GM12878 (cell line): ENCODE data around the gene CCDC201. TPM values are rescaled to one million over a fixed set of nuclear protein-coding genes. Genes with fewer than 3 reads are reported as not detected.

Experiments
- ATAC-seq: fragments of 200-7000 bp; cut with Tn5 transposase; 3 replicates; pipeline ENCODE4 v1.9.1; 2020; ENCODE audit warnings: mild to moderate bottlenecking, moderate library complexity
- BruUV-seq: library from RNA; stranded (reverse); fragments of 400-500 nt; replicated peaks from 2 replicates; lab custom pipeline; 2021; lab: Mats Ljungman, UMichigan
- CTCF ChIA-PET: fragments of 300-600 bp; sonication (Branson Sonifier 250); formaldehyde crosslinking; extraction: SDS; loops from one replicate; lab custom pipeline; 2021; ENCODE audit warnings: inconsistent platforms; lab: Yijun Ruan, JAX
- POLR2A ChIA-PET: fragments of 350-600 bp; formaldehyde crosslinking; extraction: SDS; loops from one replicate; lab custom pipeline; 2021; ENCODE audit warnings: inconsistent platforms; lab: Charles Lee
- RAD21 ChIA-PET: fragments of 300-600 bp; sonication (Branson Sonifier 250); formaldehyde crosslinking; loops from one replicate; lab custom pipeline; 2023; ENCODE audit warnings: antibody characterized with exemption; ENCODE audit not compliant: unreplicated experiment; lab: Charles Lee
- SMC1A ChIA-PET: fragments of 300-600 bp; sonication (Branson Sonifier 250); formaldehyde crosslinking; loops from one replicate; lab custom pipeline; 2023; ENCODE audit not compliant: unreplicated experiment, uncharacterized antibody; lab: Charles Lee
- DNase-seq: peaks from one replicate; pipeline ENCODE4 v3.0.0-alpha.2; 2011; ENCODE audit warnings: low read depth, low spot score
- FAIRE-seq: peaks from 3 replicates; lab custom pipeline; 2011; peaks lifted over from hg19 to GRCh38; lab: Jason Lieb, UNC
- H2AFZ ChIP-seq: 2 replicates; pipeline ENCODE4 v1.6.0; 2011; ENCODE audit warnings: low read depth, low read length, control low read depth; ENCODE audit not compliant: control insufficient read depth
- H3K27ac ChIP-seq: 2 replicates; pipeline ENCODE4 v1.5.1; 2011; ENCODE audit warnings: control low read depth; ENCODE audit not compliant: control insufficient read depth, insufficient read depth
- H3K27me3 ChIP-seq, 2 experiments: replicated peaks in 1 of 2; 2 replicates each; pipeline versions ENCODE4 v1.6.0 to v1.6.1; 2011; ENCODE audit warnings: low read length in 1 of 2; ENCODE audit not compliant: control insufficient read depth in 2 of 2, insufficient read depth in 2 of 2
- H3K36me3 ChIP-seq, 2 experiments: 2 replicates each; pipeline ENCODE4 v1.5.1; 2011; ENCODE audit warnings: low read length in 1 of 2; ENCODE audit not compliant: control insufficient read depth in 2 of 2, insufficient read depth in 2 of 2
- H3K4me1 ChIP-seq: 2 replicates; pipeline ENCODE4 v1.6.1; 2011; ENCODE audit warnings: mild to moderate bottlenecking, low read length, moderate library complexity, mixed read lengths; ENCODE audit not compliant: control insufficient read depth, insufficient read depth
- H3K4me2 ChIP-seq: 2 replicates; pipeline ENCODE4 v1.6.0; 2011; ENCODE audit warnings: control low read depth; ENCODE audit not compliant: control insufficient read depth, insufficient read depth
- H3K4me3 ChIP-seq: fragments of 200-600 bp; sonication (generic); 2 replicates; pipeline ENCODE4 v1.5.1; 2016
- H3K79me2 ChIP-seq: 2 replicates; pipeline ENCODE4 v1.6.0; 2011; ENCODE audit warnings: low read length; ENCODE audit not compliant: control insufficient read depth, insufficient read depth
- H3K9ac ChIP-seq: 2 replicates; pipeline ENCODE4 v1.8.0; 2011; ENCODE audit warnings: low read length, control low read depth, mixed read lengths; ENCODE audit not compliant: control insufficient read depth, insufficient read depth
- H3K9me3 ChIP-seq: replicated peaks from 3 replicates; pipeline ENCODE4 v1.5.1; 2011; ENCODE audit warnings: mild to moderate bottlenecking, low read length; ENCODE audit not compliant: control insufficient read depth, insufficient read depth
- H4K20me1 ChIP-seq: 2 replicates; pipeline ENCODE4 v1.6.0; 2011; ENCODE audit not compliant: control insufficient read depth, insufficient read depth
- ASH2L ChIP-seq: fragments of 300-600, 200-600 bp; sonication (generic); IDR thresholded peaks from 2 replicates; pipeline ENCODE4 v1.6.1; 2017; ENCODE audit warnings: low read depth, mild to moderate bottlenecking, borderline replicate concordance
- CBFB ChIP-seq: IDR thresholded peaks from 2 replicates; pipeline ENCODE4 v1.6.1; 2016; ENCODE audit warnings: antibody characterized with exemption, low read depth
- CHD1 ChIP-seq: IDR thresholded peaks from 2 replicates; pipeline ENCODE4 v1.6.1; 2012; ENCODE audit warnings: low read depth, low read length, improper control_type of control experiment
- ETV6 ChIP-seq, 2 experiments: fragments of 450-650 bp in 1 of 2; IDR thresholded peaks in 1 of 2; conservative IDR thresholded peaks in 1 of 2; 2 replicates each; pipeline ENCODE4 v1.6.1; 2014; ENCODE audit warnings: antibody characterized with exemption in 1 of 2, borderline replicate concordance in 1 of 2, low read depth in 1 of 2, mild to moderate bottlenecking in 1 of 2, moderate library complexity in 1 of 2
- HSF1 ChIP-seq: fragments of 150-350 bp; IDR thresholded peaks from 2 replicates; pipeline ENCODE4 v1.6.1; 2014; ENCODE audit warnings: mild to moderate bottlenecking, low read depth, low read length
- IRF5 ChIP-seq: fragments of 450-650 bp; IDR thresholded peaks from 2 replicates; pipeline ENCODE4 v1.6.1; 2017; ENCODE audit warnings: borderline replicate concordance
- MEF2B ChIP-seq: fragments of 450-650 bp; IDR thresholded peaks from 2 replicates; pipeline ENCODE4 v1.6.1; 2018; ENCODE audit warnings: mild to moderate bottlenecking, moderate library complexity; ENCODE audit not compliant: partially characterized antibody, poor library complexity, severe bottlenecking
- PAX5 ChIP-seq: IDR thresholded peaks from 2 replicates; pipeline ENCODE4 v1.6.1; 2011; ENCODE audit warnings: low read depth, low read length, borderline replicate concordance
- POLR2A ChIP-seq: IDR thresholded peaks from 2 replicates; pipeline ENCODE4 v1.6.1; 2011; ENCODE audit warnings: low read depth, mild to moderate bottlenecking, low read length
- RFX5 ChIP-seq: IDR thresholded peaks from 2 replicates; pipeline ENCODE4 v1.6.1; 2011; ENCODE audit warnings: low read depth, low read length, improper control_type of control experiment
- SUPT20H ChIP-seq: IDR thresholded peaks from 2 replicates; pipeline ENCODE4 v1.6.1; 2011; ENCODE audit warnings: low read depth, mild to moderate bottlenecking, low read length, moderate library complexity, borderline replicate concordance; ENCODE audit not compliant: control insufficient read depth
- WGBS: methylation state at CpG from one replicate; pipeline ENCODE4 v1.1.6; 2016; ENCODE audit warnings: low lambda C conversion rate; ENCODE audit not compliant: insufficient replicate concordance, insufficient coverage; ENCODE audit errors: missing lambda C conversion rate; 5-methylcytosine and 5-hydroxymethylcytosine counted together
- in situ Hi-C: fragments of 300-500 bp; cut with MboI; formaldehyde crosslinking; loops from 9 replicates; pipeline ENCODE4 v1.14.3; 2018; ENCODE audit warnings: mixed read lengths
- intact Hi-C: fragments of 100-400 bp; cut with micrococcal nuclease; formaldehyde crosslinking; loops from one replicate; pipeline ENCODE4 v1.14.2; 2022; ENCODE audit not compliant: unreplicated experiment
- polyA plus RNA-seq, 11 experiments: library from polyadenylated mRNA; depleted of rRNA in 4 of 11; unstranded in 6 of 11; stranded (reverse) in 5 of 11; fragments of >200 nt; fragmentation: Nextera tagmentation in 4 of 11; fragmentation: Illumina TruSeq in 1 of 11; extraction: Ambion mirVana in 4 of 11; extraction: Trizol in 1 of 11; gene quantifications; 1 replicate in 1 of 11; 2 replicates in 10 of 11; pipeline versions ENCODE4 v1.2.1 to v1.2.3, GENCODE V29; 2011 to 2016; ENCODE audit warnings: inconsistent platforms in 2 of 11, missing spikeins in 2 of 11, low read depth in 1 of 11
- total RNA-seq, 4 experiments: library from RNA; depleted of rRNA in 3 of 4; stranded (reverse); fragments of >200 nt in 3 of 4; fragmentation: Illumina TruSeq in 1 of 4; extraction: Trizol in 1 of 4; gene quantifications; 2 replicates each; pipeline versions ENCODE4 v1.2.1 to v1.2.3, GENCODE V29; 2013 to 2021
- TF ChIP-seq, protein P1 (sequence below): IDR thresholded peaks from 2 replicates; pipeline ENCODE4 v1.6.1; 2011; ENCODE audit warnings: mild to moderate bottlenecking, low read depth, low read length, moderate library complexity; ENCODE audit not compliant: insufficient replicate concordance

Gene CCDC201
- total and polyA plus RNA-seq, 10 of the 15 experiments (the other 5 are each of a cell fraction or from before 2014, with no cell fraction given) = 0.10 TPM; not detected in 9

DNA sequence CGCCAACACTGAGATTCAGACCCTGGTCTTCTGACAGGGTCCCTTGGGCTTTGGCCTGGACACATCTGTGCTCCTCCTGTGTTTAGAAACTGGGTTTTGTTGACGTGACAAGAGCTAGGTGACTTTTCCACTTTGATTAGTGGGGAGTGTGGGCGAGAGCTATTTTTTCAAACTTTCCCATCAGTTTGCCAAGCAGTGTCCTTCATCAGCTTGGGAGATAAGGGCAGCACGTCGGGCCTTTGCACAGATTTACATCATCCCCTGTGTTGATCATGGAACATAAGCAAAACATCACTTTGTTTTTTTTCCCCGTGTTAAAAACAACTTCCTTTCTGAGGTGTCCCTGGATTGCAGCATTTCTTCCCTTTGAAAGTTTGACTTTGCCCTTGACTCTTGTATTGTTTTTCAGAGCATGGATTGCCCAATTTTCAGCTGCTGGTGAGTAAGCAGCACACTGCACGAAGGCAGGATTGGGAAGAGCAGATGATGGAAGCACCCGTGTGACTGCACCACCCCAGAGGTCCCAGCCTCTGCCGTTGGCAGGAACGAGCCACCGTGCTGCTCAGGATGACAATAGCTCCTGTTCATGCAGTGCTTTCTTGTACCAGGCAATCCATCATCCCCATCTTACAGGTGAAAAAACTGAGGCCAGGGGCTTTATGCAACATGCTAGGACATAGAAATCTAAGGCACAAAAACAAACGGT is 9.0 kb upstream of the CCDC201 start (continued):
- TF ChIP-seq IRF5 = no peak

DNA sequence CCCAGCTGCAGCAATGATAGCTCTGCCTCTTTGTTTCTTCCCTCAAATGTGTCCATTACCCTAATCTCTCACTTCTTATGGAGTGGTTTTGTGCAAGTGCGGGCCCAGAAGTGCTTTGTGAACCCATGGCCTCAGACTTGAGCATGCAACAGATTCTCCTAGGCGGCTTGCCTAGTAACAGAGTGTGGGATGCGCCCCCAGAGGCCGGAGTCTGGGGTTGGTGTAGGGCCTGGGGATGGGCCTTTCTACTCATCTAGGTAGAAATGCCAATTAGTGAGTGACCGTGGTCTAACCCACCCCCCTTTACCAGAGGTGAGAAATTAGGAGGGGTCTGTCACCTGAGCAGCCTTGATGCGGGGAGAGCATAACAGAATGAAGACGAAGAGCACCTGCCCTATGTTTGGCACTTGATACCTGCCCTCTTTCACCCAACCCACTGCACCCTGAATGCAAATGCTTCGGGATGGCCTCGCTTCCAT is 8.4 kb upstream of the CCDC201 start:
- Histone ChIP-seq H3K36me3 (no peaks in the 10 kb centered on the region), H3K27ac (no peak overlapping the region), H3K4me1 (no peaks in the 10 kb centered on the region), H3K4me2 (no peak overlapping the region)
- DNase-seq = no peak
- ChIA-PET RAD21 (no interaction called here), CTCF (interaction anchor here (1.2 kb wide), 1 partner anchor 9 kb away, joined by 4 read pairs; no protein-coding TSS in a partner anchor)
- no peak for TF ChIP-seq MEF2B
- TF ChIP-seq, protein P1, sequence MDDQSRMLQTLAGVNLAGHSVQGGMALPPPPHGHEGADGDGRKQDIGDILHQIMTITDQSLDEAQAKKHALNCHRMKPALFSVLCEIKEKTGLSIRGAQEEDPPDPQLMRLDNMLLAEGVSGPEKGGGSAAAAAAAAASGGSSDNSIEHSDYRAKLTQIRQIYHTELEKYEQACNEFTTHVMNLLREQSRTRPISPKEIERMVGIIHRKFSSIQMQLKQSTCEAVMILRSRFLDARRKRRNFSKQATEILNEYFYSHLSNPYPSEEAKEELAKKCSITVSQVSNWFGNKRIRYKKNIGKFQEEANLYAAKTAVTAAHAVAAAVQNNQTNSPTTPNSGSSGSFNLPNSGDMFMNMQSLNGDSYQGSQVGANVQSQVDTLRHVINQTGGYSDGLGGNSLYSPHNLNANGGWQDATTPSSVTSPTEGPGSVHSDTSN = no peak
- no peak for TF ChIP-seq POLR2A
- no peak for TF ChIP-seq HSF1
- TF ChIP-seq CBFB = no peak
- TF ChIP-seq CHD1 = no peak
- no peak for TF ChIP-seq ASH2L
- TF ChIP-seq SUPT20H = no peak
- TF ChIP-seq RFX5 = no peak
- no peak for TF ChIP-seq ETV6 (conservative IDR thresholded peaks at IDR 0.05 in 1 of 2, IDR thresholded peaks at IDR 0.05 in 1 of 2; ENCODE audit: borderline replicate concordance in 1 of 2, low read depth in 1 of 2)
- TF ChIP-seq PAX5 = no peak
- TF ChIP-seq, all 136 proteins: peak for 0
- FAIRE-seq (no peak), ATAC-seq (no peak)
- no peak overlapping the region for H2AFZ ChIP-seq
- H3K9me3 ChIP-seq = no peaks in the 10 kb centered on the region; the same call in 2 of the 3 replicates
- no TSS peak for BruUV-seq
- intact Hi-C loops (no loop called here), in situ Hi-C loops (no loop called here)
- 39% methylated on average over 9 of the region's 9 CpGs for WGBS
- no peaks in the 10 kb centered on the region for H4K20me1 ChIP-seq
- peaks cover 0 to 3% of the 10 kb centered on the region in 2 experiments; a peak in 1 of 4 replicates for H3K27me3 ChIP-seq
- SMC1A ChIA-PET = no interaction called here
- no peak overlapping the region for H3K4me3 ChIP-seq
- no peak overlapping the region for H3K9ac ChIP-seq
- POLR2A ChIA-PET = no interaction called here
- no peaks in the 10 kb centered on the region for H3K79me2 ChIP-seq
